BE2C (cell line): ENCODE measurements around the gene GAPT.

Experiments used
- DNase-seq: peaks from one replicate; pipeline ENCODE4 v3.0.0-alpha.2; 2020
- H3K27me3 ChIP-seq: fragments of 250-450 bp; sonication (Bioruptor Pico); 2 replicates; pipeline ENCODE4 v1.5.1; 2020; ENCODE audit warnings: mild to moderate bottlenecking
- H3K36me3 ChIP-seq: fragments of 250-450 bp; sonication (Bioruptor Pico); 2 replicates; pipeline ENCODE4 v1.5.1; 2020; ENCODE audit warnings: mild to moderate bottlenecking
- H3K4me1 ChIP-seq: fragments of 250-450 bp; sonication (Bioruptor Pico); 2 replicates; pipeline ENCODE4 v1.5.1; 2020
- H3K4me3 ChIP-seq: 2 replicates; pipeline ENCODE4 v1.5.1; 2011; ENCODE audit warnings: low read depth, low read length
- H3K9me3 ChIP-seq: fragments of 250-450 bp; sonication (Bioruptor Pico); 2 replicates; pipeline ENCODE4 v1.5.1; 2020
- TF ChIP-seq, protein P1 (sequence below): IDR thresholded peaks from 2 replicates; pipeline ENCODE4 v1.5.1; 2012; ENCODE audit warnings: mild to moderate bottlenecking, low read depth, low read length

GAPT gene

DNA sequence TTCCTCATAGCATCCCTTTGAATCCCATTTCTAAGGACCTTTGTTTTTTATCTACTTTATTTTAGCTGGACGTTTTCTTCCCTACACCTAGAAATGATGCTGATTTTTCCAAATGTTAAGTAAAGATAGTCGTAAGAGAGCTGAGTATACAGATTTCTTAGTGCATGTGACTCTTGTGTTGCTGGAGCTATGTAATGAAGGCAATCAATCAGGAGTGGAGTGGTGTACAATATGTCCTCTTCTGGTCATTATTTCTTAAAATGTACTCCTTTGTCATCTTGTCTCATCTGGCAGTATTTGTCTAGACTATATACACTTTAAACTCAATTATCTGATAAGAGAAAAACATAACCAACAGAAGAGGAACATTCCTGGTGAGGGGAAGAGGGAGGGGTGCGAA is 13.5 kb downstream of the GAPT start:
- H3K4me3 ChIP-seq, result no peak overlapping the region
- H3K36me3 ChIP-seq, result no peaks in the 10 kb centered on the region; the same call in 1 of the 2 replicates
- peaks cover 6% of the 10 kb centered on the region for H3K4me1 ChIP-seq
- DNase-seq, result no peak
- no peaks in the 10 kb centered on the region for H3K27me3 ChIP-seq
- no peaks in the 10 kb centered on the region for H3K9me3 ChIP-seq
- TF ChIP-seq, protein P1, sequence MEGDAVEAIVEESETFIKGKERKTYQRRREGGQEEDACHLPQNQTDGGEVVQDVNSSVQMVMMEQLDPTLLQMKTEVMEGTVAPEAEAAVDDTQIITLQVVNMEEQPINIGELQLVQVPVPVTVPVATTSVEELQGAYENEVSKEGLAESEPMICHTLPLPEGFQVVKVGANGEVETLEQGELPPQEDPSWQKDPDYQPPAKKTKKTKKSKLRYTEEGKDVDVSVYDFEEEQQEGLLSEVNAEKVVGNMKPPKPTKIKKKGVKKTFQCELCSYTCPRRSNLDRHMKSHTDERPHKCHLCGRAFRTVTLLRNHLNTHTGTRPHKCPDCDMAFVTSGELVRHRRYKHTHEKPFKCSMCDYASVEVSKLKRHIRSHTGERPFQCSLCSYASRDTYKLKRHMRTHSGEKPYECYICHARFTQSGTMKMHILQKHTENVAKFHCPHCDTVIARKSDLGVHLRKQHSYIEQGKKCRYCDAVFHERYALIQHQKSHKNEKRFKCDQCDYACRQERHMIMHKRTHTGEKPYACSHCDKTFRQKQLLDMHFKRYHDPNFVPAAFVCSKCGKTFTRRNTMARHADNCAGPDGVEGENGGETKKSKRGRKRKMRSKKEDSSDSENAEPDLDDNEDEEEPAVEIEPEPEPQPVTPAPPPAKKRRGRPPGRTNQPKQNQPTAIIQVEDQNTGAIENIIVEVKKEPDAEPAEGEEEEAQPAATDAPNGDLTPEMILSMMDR, result no peak

DNA sequence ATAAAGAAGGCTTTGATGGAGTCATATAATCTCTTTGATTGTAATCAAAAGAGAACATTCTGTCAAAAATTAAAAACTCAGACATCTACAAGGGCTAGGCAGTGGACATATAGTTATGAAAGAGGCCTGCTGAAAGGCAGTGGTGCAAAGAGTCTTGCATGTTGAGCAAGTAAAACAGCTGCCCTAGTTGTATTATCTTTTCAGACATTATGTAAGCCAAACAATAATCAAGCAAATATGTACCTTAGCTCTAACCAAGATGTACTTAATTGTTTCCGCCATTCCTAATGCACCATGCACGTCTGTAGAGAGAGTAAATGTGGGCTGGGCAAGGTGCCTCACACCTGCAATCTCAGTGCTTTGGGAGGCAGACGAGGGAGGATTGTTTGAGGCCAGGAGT is 14.3 kb downstream of the GAPT start:
- no peaks in the 10 kb centered on the region; the same call in 1 of the 2 replicates for H3K36me3 ChIP-seq
- DNase-seq, result no peak
- H3K4me1 ChIP-seq, result peaks cover 5% of the 10 kb centered on the region; the same call in 1 of the 2 replicates
- TF ChIP-seq, protein P1, result no peak
- no peaks in the 10 kb centered on the region for H3K27me3 ChIP-seq
- no peak overlapping the region for H3K4me3 ChIP-seq
- H3K9me3 ChIP-seq, result no peaks in the 10 kb centered on the region

DNA sequence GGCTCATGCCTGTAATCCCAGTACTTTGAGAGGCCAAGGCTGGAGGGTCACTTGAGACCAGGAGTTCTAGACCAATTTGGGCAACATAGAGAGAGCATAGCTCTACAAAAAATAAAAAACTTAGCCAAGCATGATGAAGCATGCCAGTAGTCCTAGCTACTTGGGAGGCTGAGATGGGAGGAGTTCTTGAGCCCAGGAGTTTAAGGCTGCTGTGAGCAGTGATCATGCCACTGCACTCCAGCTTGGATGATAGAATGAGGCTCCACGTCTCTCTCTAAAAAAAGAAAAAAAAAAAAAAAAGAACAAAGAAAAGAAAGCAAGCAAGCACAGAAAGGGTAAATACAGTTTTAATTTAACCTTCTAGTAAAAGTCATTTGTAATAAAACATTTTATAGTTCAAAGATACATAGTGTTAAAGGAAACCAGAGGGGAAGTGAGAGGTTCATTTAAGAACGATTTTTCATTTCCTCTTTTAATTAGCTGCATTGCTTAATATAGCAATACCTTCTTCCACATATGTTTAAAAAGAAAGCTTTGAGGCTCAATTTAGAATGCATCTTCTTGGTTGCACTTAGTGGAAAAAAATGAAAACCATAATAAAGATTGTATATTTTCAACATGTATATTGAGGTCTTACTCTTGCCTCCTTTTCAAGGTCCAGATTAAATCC is 14.9 kb downstream of the GAPT start:
- H3K36me3 ChIP-seq, result no peaks in the 10 kb centered on the region; the same call in 1 of the 2 replicates
- peaks cover 5% of the 10 kb centered on the region; the same call in 1 of the 2 replicates for H3K4me1 ChIP-seq
- H3K4me3 ChIP-seq, result no peak overlapping the region
- H3K9me3 ChIP-seq, result no peaks in the 10 kb centered on the region
- H3K27me3 ChIP-seq, result no peaks in the 10 kb centered on the region
- TF ChIP-seq, protein P1, result no peak
- no peak for DNase-seq

DNA sequence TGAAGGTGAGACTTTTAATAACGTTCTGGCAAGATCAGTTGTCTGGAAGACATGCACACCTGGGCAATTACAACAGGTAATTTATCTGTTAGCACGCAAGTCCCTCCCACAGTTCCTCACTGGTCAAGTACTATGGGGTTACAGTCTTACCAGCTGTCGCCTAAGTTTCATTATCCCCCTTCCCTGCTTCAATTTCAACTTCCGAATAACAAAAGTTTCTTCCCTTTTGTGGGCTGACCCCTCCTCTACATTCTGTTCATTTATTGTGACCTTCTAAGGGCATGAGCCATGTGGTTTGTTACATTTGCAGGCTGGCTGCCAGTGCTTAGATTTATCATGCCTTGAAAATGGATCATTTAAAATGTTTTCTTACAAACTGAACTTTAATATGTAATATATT is 16.5 kb downstream of the GAPT start:
- Histone ChIP-seq H3K4me1 (peaks cover 5% of the 10 kb centered on the region; the same call in 1 of the 2 replicates), H3K36me3 (no peaks in the 10 kb centered on the region; the same call in 1 of the 2 replicates), H3K27me3 (no peaks in the 10 kb centered on the region), H3K9me3 (no peaks in the 10 kb centered on the region; the same call in 1 of the 2 replicates), H3K4me3 (no peak overlapping the region)
- TF ChIP-seq, protein P1, result no peak
- no peak for DNase-seq

DNA sequence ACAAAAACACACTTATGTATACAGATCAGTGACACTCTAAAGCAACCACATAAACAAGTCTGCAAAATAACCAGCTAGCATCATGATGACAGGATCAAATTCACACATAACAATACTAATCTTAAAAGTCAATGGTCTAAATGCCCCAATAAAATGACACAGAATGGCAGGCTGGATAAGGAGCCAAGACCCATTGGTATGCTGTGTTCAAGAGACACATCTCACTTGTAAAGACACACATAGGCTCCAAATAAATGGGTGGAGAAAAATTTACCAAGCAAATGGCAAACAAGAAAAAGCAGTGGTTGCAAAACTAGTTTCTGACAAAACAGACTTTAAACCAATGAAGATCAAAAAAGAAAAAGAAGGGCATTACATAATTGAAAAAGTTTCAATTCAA is 26.0 kb downstream of the GAPT start:
- no peak overlapping the region for H3K4me3 ChIP-seq
- H3K27me3 ChIP-seq, result no peaks in the 10 kb centered on the region
- TF ChIP-seq, protein P1, result no peak
- no peaks in the 10 kb centered on the region; the same call in none of the 2 replicates for H3K9me3 ChIP-seq
- H3K4me1 ChIP-seq, result no peaks in the 10 kb centered on the region
- no peaks in the 10 kb centered on the region for H3K36me3 ChIP-seq
- no peak for DNase-seq

DNA sequence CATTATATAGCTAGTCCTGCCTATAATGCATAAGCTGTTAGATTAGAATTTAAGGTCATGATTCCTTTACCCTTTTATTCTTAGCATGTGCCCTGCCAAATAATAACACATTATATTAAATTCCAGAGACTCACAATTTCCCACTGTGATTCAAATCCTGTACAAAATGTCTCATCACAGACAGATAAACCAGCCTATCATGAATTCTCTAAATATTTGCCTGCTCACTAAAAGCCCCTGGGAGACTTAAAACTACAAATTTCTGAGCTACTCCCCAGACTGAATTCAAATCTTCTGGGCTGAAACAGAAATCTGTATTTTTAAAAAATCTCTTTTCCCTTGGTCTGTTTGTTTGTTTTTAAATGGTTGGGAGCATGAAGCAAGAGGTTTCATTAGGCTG is 32.7 kb downstream of the GAPT start:
- Histone ChIP-seq H3K36me3 (no peaks in the 10 kb centered on the region), H3K4me1 (no peaks in the 10 kb centered on the region), H3K27me3 (no peaks in the 10 kb centered on the region), H3K4me3 (no peak overlapping the region), H3K9me3 (no peaks in the 10 kb centered on the region)
- DNase-seq, result no peak
- TF ChIP-seq, protein P1, result no peak
